Small intestine (tissue), 16 donors: Measurements from ENCODE around the gene HCAR1. TPM values are rescaled to one million over a fixed set of nuclear protein-coding genes. Genes with fewer than 3 reads are reported as not detected.
"Not testable (repeated sequence)": the region's sequence is repeated elsewhere in the genome, so short reads cannot be mapped to it uniquely, and the experiment has no call there.

Experiments used
- DNase-seq, 2 donors: peaks; one replicate each; pipeline versions ENCODE4 v3.0.0 to v3.0.0-alpha.2; 2013
- FAIRE-seq: peaks from 2 replicates; lab custom pipeline; 2012; peaks lifted over from hg19 to GRCh38; lab: Jason Lieb, UNC
- H3K27ac ChIP-seq, 3 donors: one replicate each; pipeline ENCODE4 v1.5.1; 2013; ENCODE audit warnings: low read length in 2 of 3, mild to moderate bottlenecking in 2 of 3, control low read depth in 1 of 3, inconsistent platforms in 1 of 3, low read depth in 1 of 3, moderate library complexity in 1 of 3
- H3K27me3 ChIP-seq, 3 donors: one replicate each; pipeline ENCODE4 v1.6.1; 2013; ENCODE audit warnings: low read length in 3 of 3, inconsistent platforms in 1 of 3; ENCODE audit not compliant: control insufficient read depth in 3 of 3, insufficient read depth in 3 of 3
- H3K36me3 ChIP-seq, 3 donors: one replicate each; pipeline ENCODE4 v1.6.1; 2013; ENCODE audit warnings: low read length in 3 of 3, inconsistent platforms in 1 of 3, low read depth in 1 of 3, mild to moderate bottlenecking in 1 of 3, moderate library complexity in 1 of 3; ENCODE audit not compliant: control insufficient read depth in 3 of 3, insufficient read depth in 2 of 3
- H3K4me1 ChIP-seq, 3 donors: one replicate each; pipeline ENCODE4 v1.6.1; 2013; ENCODE audit warnings: low read length in 2 of 3, inconsistent platforms in 1 of 3, low read depth in 1 of 3, mild to moderate bottlenecking in 1 of 3, moderate library complexity in 1 of 3; ENCODE audit not compliant: control insufficient read depth in 3 of 3, insufficient read depth in 2 of 3
- H3K4me3 ChIP-seq, 3 donors: one replicate each; pipeline ENCODE4 v1.5.1; 2013; ENCODE audit warnings: low read length in 3 of 3, control low read depth in 1 of 3, inconsistent platforms in 1 of 3, low read depth in 1 of 3, mild to moderate bottlenecking in 1 of 3, moderate library complexity in 1 of 3
- H3K9me3 ChIP-seq, 2 donors: one replicate each; pipeline ENCODE4 v1.6.1; 2013; ENCODE audit warnings: low read depth in 1 of 2, low read length in 1 of 2; ENCODE audit not compliant: control insufficient read depth in 2 of 2, insufficient read depth in 1 of 2
- WGBS, 3 donors: extraction: QIAGEN DNeasy Blood & Tissue Kit; methylation state at CpG; one replicate each; pipeline ENCODE4 v1.1.7; 2013; 5-methylcytosine and 5-hydroxymethylcytosine counted together
- long read RNA-seq, 10 donors: transcript quantifications; one replicate each; lab custom pipeline, GENCODE V29; 2026
- polyA plus RNA-seq, 4 donors: library from polyadenylated mRNA; stranded (reverse) in 3 of 4; unstranded in 1 of 4; fragments of 200-250 nt in 3 of 4; fragments of 120-200 nt in 1 of 4; gene quantifications; one replicate each; pipeline versions ENCODE4 v1.2.1 to v1.2.3, GENCODE V29; 2013
- donor health status: healthy with polysubstance abuse.
- donor health status: control.
- donor health status: control.
- donor health status: Bipolar disorder and iron deficiency.
- donor health status: healthy.

Gene HCAR1, protein sequence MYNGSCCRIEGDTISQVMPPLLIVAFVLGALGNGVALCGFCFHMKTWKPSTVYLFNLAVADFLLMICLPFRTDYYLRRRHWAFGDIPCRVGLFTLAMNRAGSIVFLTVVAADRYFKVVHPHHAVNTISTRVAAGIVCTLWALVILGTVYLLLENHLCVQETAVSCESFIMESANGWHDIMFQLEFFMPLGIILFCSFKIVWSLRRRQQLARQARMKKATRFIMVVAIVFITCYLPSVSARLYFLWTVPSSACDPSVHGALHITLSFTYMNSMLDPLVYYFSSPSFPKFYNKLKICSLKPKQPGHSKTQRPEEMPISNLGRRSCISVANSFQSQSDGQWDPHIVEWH
- under 1 TPM in 2 of 4 donors, not detected in 2; 0.16 to 0.27 TPM for polyA plus RNA-seq
- long read RNA-seq, donor 1 = 0 reads
- long read RNA-seq, donor 2, partial matches to known transcripts = 73 of 86 reads
- long read RNA-seq, donor 2, other reads (novel, unspliced or antisense) = 13 of 86 reads
- long read RNA-seq, donor 3, full-length matches to known transcripts = 2 of 2 reads
- long read RNA-seq, donor 3, partial matches to known transcripts = 0 of 2 reads
- long read RNA-seq, donor 3, other reads (novel, unspliced or antisense) = 0 of 2 reads
- long read RNA-seq, donor 4 = 0 reads
- long read RNA-seq, donor 5 = 0 reads
- long read RNA-seq, donor 6 = 0 reads
- long read RNA-seq, donor 7 = 0 reads
- long read RNA-seq, donor 8 = 0 reads
- long read RNA-seq, donor 9 = 0 reads
- long read RNA-seq, donor 10, full-length matches to known transcripts = 1 of 1 reads
- long read RNA-seq, donor 10, partial matches to known transcripts = 0 of 1 reads
- long read RNA-seq, donor 10, other reads (novel, unspliced or antisense) = 0 of 1 reads

DNA sequence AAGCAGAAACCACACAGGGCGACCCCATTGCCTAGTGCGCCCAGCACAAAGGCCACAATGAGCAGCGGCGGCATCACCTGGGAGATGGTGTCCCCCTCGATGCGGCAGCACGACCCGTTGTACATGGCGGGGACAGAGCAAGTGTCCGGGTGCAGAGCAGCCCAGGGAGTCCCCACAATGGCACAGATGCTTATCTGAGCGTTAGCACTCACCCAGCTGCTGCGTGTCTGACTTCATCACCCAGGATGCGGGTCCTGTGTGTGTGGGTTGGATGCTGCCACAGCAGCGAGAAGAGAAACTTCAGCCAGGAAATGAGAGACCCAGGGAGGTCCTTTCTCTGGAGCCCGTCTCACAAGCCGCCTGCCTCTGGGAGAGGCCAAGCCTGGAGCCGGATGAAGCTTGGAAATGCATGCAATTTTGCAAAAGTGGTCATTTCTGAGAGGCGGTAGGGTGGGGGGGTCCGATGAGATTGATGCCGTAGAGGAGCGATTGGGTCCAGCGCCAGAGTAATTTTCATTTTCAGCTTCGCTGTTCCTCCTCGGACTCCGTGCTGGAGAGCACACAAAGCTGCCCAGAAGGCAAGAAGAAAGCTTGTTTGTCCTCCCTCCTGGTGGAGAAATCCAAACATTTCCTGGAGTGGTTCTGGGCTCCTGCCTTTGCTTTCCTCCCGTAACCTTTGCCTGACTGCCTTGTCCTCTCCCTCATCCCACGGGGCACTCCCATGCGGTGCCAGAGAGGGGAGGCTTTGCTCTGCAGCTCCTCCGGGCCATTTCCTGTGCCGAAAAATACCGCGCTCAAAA, at the start of gene HCAR1:
TSS of gene HCAR1 (minus strand) at position 630 of the 800 bp plus-strand sequence. CDS start at position 125, 505 bp downstream.
- WGBS, 3 donors = 58 to 68% (median 65%) methylated on average over 32 of the region's 32 CpGs
- peak in 1 of 2 donors; percentile 15 for DNase-seq
- no peak within 1 kb of the TSS for H3K4me3 ChIP-seq
- H3K36me3 ChIP-seq = no peaks in the 10 kb centered on the region
- H3K9me3 ChIP-seq = no peaks in the 10 kb centered on the region
- peaks cover 0 to 4% (median 3%) of the 10 kb centered on the region in 3 donors for H3K4me1 ChIP-seq
- H3K27me3 ChIP-seq = no peaks in the 10 kb centered on the region
- no peak for FAIRE-seq
- no peak within 1 kb of the TSS for H3K27ac ChIP-seq

DNA sequence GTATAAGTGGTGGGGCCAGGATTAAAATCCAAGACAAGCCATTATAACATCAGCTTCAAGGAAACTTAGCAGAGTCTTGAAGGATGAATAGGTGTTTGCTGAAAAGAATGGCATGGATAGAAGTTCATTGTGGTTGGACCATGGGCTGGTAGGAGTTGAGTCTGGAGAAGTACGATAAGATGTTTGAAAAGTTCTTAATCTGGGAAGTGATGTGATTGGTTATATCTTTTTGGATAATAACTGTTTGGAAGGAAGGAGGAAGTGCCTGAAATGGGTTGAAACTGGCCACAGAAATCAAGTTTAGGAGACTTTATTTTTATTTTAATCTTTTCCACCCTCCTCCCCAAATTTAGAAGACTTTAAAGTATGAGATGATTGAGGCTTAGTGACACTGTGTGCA, 26.9 kb upstream of the HCAR1 start:
- H3K27ac ChIP-seq = no peak overlapping the region
- no peak overlapping the region for H3K4me3 ChIP-seq
- FAIRE-seq (no peak), DNase-seq (no peak)
- H3K36me3 ChIP-seq = peaks cover 5 to 30% (median 6%) of the 10 kb centered on the region in 3 donors
- peaks cover 0 to 7% (median 3%) of the 10 kb centered on the region in 3 donors for H3K4me1 ChIP-seq
- no peaks in the 10 kb centered on the region for H3K9me3 ChIP-seq
- 84 to 100% (median 95%) methylated on average over 1 of the region's 1 CpG for WGBS, 3 donors
- H3K27me3 ChIP-seq = no peaks in the 10 kb centered on the region

DNA sequence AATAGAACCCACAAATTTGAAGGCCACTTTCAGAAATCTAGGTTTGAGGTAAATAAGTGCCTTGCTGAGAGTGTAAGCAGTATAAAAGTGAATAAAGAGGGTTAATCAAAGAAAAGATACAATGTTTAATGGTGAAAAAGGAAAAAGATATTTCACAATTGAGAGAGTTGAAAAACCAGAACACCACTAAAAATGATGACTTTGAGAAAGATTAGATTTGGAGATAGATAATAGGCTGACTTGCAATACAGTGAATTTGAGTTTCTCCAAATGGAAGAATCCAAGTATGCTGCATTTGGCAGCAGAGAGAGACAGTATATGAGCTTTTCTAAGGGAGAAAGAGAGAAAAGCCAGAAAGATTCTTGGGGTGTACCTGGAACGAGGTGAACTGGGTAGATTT, 24.1 kb upstream of the HCAR1 start:
- H3K9me3 ChIP-seq = no peaks in the 10 kb centered on the region
- FAIRE-seq (no peak), DNase-seq (no peak)
- H3K27ac ChIP-seq = no peak overlapping the region
- H3K27me3 ChIP-seq = no peaks in the 10 kb centered on the region
- H3K4me1 ChIP-seq = peaks cover 0 to 8% (median 7%) of the 10 kb centered on the region in 3 donors
- H3K4me3 ChIP-seq = no peak overlapping the region
- peaks cover 3 to 23% (median 6%) of the 10 kb centered on the region in 3 donors for H3K36me3 ChIP-seq
- 57 to 96% (median 90%) methylated on average over 1 of the region's 1 CpG for WGBS, 3 donors

DNA sequence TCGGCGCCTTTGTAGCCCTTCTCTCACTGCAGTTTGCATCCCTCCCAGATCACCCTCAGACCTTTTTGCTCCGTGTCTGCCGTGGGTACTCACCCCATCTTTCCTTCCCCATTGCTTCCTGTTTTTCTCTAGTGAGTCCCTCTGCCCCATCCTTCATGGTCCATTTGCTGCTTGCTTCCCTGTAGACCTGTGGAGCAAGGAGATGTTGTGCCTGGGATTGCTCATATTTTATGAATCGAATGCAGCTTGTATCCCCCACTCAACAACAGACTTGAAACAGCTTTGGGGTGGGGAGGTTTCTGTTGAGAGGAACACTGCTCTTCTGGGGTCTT, 22.6 kb upstream of the HCAR1 start:
- peaks cover 2 to 16% (median 6%) of the 10 kb centered on the region in 3 donors for H3K36me3 ChIP-seq
- peaks cover 0 to 8% (median 7%) of the 10 kb centered on the region in 3 donors for H3K4me1 ChIP-seq
- FAIRE-seq (no peak), DNase-seq (no peak)
- no peaks in the 10 kb centered on the region for H3K9me3 ChIP-seq
- no peaks in the 10 kb centered on the region for H3K27me3 ChIP-seq
- peak overlapping the region; percentile 62 to 89 (median 89) for H3K27ac ChIP-seq
- 2 to 4% (median 3%) methylated on average over 5 of the region's 5 CpGs for WGBS, 3 donors
- peak overlapping the region; percentile 64 to 99 (median 81) for H3K4me3 ChIP-seq

DNA sequence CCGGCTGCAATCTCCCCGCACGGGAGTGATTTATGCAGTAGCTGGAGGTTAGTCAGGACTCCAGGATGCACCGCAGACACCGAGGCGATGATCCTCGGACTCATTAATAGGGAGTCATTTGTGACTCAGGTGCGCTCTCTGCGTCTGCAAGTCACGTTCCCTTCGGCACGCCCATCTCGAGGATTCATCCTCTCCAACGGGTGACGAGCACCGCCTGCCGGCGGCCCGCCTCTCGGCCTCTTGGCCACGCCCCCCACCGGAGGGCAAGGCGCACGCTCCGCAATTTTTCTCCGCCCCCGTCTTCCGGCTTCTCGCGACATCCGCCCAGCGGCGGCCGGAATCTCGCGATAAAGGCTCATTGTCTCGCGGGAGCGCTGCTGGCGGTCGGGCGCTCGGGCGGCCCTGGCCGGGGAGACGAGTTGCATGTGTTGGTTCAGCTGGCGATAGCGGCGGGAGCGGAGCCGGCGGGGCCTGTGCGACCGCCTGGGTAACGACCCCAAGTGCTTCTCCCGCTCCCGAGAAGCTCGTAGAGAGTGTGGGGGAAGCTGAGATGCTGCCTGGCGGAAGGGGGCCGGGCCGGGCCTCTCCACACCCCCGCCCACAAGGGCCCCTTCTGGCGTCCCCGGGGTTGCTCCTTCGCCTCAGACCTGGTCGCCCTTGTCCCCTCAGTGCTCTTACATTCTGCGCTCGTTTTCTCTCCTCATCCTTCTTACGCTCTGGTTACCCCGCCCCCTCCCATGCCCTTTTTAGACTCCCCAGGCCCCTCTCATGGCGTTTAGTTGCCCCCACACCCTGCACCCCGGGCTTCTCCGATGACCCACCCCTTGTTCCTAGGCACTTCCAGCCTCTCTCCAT, 22.0 kb upstream of the HCAR1 start, which contains the start of gene DENR:
TSS of gene DENR (plus strand) at position 361 of the 855 bp plus-strand sequence. CDS start 878 bp downstream, outside the sequence.
- Histone ChIP-seq H3K27ac (peak within 1 kb of the TSS; percentile 62 to 89 (median 89)), H3K27me3 (no peaks in the 10 kb centered on the region), H3K9me3 (no peaks in the 10 kb centered on the region), H3K4me3 (peak within 1 kb of the TSS; percentile 64 to 99 (median 81)), H3K36me3 (peaks cover 0 to 11% (median 2%) of the 10 kb centered on the region in 3 donors), H3K4me1 (peaks cover 0 to 8% (median 7%) of the 10 kb centered on the region in 3 donors)
- no peak for FAIRE-seq
- WGBS, 3 donors = 0% methylated on average over 64 to 73 of the region's 73 CpGs
- peak; percentile 99 for DNase-seq

DNA sequence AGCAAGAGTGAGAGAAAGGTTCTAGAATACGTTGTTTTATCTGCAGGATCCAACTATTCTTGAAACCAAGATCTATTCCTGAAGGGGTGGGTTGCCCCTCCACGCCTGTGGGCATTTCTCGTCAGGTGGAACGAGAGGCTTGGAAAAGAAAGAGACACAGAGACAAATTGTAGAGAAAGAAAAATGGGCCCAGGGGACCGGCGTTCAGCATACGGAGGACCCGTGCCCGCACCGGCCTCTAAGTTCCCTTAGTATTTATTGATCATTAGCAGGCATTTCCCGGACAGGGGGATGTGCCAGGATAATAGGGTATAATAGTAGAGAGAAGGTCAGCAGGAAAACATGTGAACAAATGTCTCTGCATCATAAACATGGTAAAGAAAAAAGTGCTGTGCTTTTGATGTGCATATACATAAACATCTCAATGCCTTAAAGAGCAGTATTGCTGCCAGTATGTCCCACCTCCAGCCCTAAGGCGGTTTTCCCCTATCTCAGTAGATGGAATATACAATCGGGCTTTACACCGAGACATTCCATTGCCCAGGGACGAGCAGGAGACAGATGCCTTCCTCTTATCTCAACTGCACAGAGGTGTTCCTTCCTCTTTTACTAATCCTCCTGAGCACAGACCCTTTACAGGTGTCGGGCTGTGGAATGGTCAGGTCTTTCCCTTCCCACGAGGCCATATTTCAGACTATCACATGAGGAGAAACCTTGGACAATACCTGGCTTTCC, 20.3 kb upstream of the HCAR1 start:
- not testable (repeated sequence) for H3K27ac ChIP-seq, FAIRE-seq, H3K36me3 ChIP-seq, H3K27me3 ChIP-seq, DNase-seq, H3K9me3 ChIP-seq, H3K4me3 ChIP-seq, H3K4me1 ChIP-seq
- 78 to 93% (median 88%) methylated on average over 17 of the region's 17 CpGs for WGBS, 3 donors
